ENCODE measurements around the gene MESP1. TPM values are rescaled to one million over a fixed set of nuclear protein-coding genes. Genes with fewer than 3 reads are reported as not detected.

The MESP1 gene
- total and polyA plus RNA-seq, 4 experiments from 2014 or later, result 0.53 to 1.2 (median 0.74) TPM

- H3K27me3 Mint-ChIP-seq, result peaks cover 13% of the 10 kb centered on the region in 2 donors
- POLR2A ChIA-PET (ENCODE audit: partially characterized antibody), result no interaction called here
- H3K27me3 ChIP-seq (ENCODE audit: insufficient read depth, low read length), result no peaks in the 10 kb centered on the region
- no peak for DNase-seq
- no peak overlapping the region for H3K4me3 Mint-ChIP-seq
- no peak overlapping the region for H3K4me3 ChIP-seq (ENCODE audit: low read length in 2 of 2)
- no peak overlapping the region for H3K27ac ChIP-seq (ENCODE audit: low read depth, low read length)
- H3K4me1 Mint-ChIP-seq, result peaks cover 0 to 7% (median 2%) of the 10 kb centered on the region in 4 donors
- intact Hi-C loops (cut with micrococcal nuclease), result no loop called here
- CTCF ChIA-PET (ENCODE audit: partially characterized antibody), result no interaction called here
- H3K36me3 ChIP-seq (ENCODE audit: insufficient read depth, low read length), result no peaks in the 10 kb centered on the region
- no peaks in the 10 kb centered on the region for H3K36me3 Mint-ChIP-seq
- H3K4me1 ChIP-seq (ENCODE audit: insufficient read depth, low read length), result no peaks in the 10 kb centered on the region
- H3K9me3 Mint-ChIP-seq, result peaks cover 0 to 2% (median 0%) of the 10 kb centered on the region in 8 donors
- no peaks in the 10 kb centered on the region for H3K9me3 ChIP-seq (ENCODE audit: control insufficient read depth in 1 of 2, low read length in 2 of 2)
- peak overlapping the region in 3 of 7 donors; percentile 12 to 57 (median 38) for H3K27ac Mint-ChIP-seq
Observed at GRCh38 chr15:89735773-89736172, 15.3 kb downstream of the MESP1 start.

DNA sequence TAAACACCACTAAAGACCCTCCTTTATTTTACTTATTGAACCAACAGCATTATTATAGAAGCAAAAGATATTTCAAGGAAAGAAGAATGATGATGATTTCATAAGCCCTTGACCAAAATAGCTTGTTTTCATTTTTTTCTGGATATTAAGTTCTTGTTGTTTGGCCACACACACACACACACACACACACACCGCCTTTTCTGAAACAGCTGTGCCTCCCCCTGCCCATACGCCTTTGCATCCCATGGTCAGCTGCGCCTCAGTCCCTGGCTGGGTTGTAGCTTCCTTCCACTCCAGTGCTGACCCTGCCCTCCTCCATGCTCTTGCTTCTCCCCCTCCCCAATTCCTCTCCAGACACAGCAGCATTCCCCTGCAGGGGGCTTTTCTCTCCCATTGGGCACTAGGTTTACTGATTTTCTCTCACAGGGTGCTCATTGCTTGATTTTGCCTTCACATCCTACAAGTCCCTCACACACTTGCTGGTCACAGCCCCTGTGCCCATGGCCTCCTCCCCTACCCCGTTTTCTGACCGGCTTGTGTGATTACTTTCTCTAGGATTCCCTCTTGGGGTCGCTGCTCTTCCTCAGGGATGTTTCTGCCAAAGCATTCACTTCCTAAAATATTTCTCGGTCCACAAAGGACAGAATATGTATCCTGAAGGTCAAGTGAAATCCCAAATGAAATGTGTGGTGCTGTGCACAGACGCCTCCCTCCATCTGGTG is 18.4 kb downstream of the MESP1 start:
- H3K36me3 Mint-ChIP-seq, result no peaks in the 10 kb centered on the region
- H3K9me3 Mint-ChIP-seq, result peaks cover 0 to 2% (median 0%) of the 10 kb centered on the region in 8 donors
- H3K36me3 ChIP-seq (ENCODE audit: insufficient read depth, low read length), result no peaks in the 10 kb centered on the region
- intact Hi-C loops (cut with micrococcal nuclease), result no loop called here
- H3K4me3 Mint-ChIP-seq, result no peak overlapping the region
- H3K27ac Mint-ChIP-seq, result no peak overlapping the region
- ChIA-PET POLR2A (ENCODE audit: partially characterized antibody) (no interaction called here), CTCF (ENCODE audit: partially characterized antibody) (interaction anchor here (1.3 to 2.3 kb wide), 4 partner anchors 8 to 144 kb away, joined by 4 to 7 read pairs (median 6); no protein-coding TSS in a partner anchor)
- no peaks in the 10 kb centered on the region for H3K9me3 ChIP-seq (ENCODE audit: control insufficient read depth in 1 of 2, low read length in 2 of 2)
- H3K27me3 Mint-ChIP-seq, result peaks cover 13% of the 10 kb centered on the region in 2 donors
- no peaks in the 10 kb centered on the region for H3K4me1 Mint-ChIP-seq
- H3K27ac ChIP-seq (ENCODE audit: low read depth, low read length), result no peak overlapping the region
- no peaks in the 10 kb centered on the region for H3K27me3 ChIP-seq (ENCODE audit: insufficient read depth, low read length)
- H3K4me3 ChIP-seq (ENCODE audit: low read length in 2 of 2), result no peak overlapping the region
- no peak for DNase-seq
- H3K4me1 ChIP-seq (ENCODE audit: insufficient read depth, low read length), result no peaks in the 10 kb centered on the region

DNA sequence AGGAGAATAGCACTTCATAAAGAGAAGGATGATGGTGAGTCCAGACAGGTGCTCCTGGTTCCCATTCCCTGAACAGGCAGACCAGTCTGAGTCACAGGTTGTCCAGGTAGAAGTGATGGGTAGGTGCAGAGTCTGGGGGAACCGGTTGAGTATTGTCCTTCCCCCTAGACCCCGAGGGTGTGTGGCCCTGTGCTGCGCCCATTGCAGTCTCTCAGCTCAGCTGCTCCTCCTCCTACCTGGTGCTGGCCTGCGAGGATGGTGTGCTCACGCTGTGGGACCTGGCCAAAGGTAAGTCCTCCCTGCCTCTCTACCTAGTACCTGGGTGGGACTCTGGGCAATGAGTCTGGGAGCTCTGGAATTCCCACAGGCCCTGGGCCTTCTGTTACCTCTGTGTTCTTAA is 19.8 kb downstream of the MESP1 start:
- CTCF ChIA-PET (ENCODE audit: partially characterized antibody), result interaction anchor here (2.2 to 2.3 kb wide), 2 partner anchors 9 to 146 kb away, joined by 5 to 7 read pairs; no protein-coding TSS in a partner anchor
- no peaks in the 10 kb centered on the region for H3K36me3 Mint-ChIP-seq
- Histone ChIP-seq H3K9me3 (ENCODE audit: control insufficient read depth in 1 of 2, low read length in 2 of 2) (no peaks in the 10 kb centered on the region), H3K27ac (ENCODE audit: low read depth, low read length) (no peak overlapping the region), H3K27me3 (ENCODE audit: insufficient read depth, low read length) (no peaks in the 10 kb centered on the region), H3K4me3 (ENCODE audit: low read length in 2 of 2) (no peak overlapping the region), H3K4me1 (ENCODE audit: insufficient read depth, low read length) (no peaks in the 10 kb centered on the region), H3K36me3 (ENCODE audit: insufficient read depth, low read length) (no peaks in the 10 kb centered on the region)
- H3K27ac Mint-ChIP-seq, result no peak overlapping the region
- H3K4me1 Mint-ChIP-seq, result no peaks in the 10 kb centered on the region
- POLR2A ChIA-PET (ENCODE audit: partially characterized antibody), result no interaction called here
- no peak overlapping the region for H3K4me3 Mint-ChIP-seq
- no peak for DNase-seq
- H3K9me3 Mint-ChIP-seq, result peaks cover 0 to 2% (median 0%) of the 10 kb centered on the region in 8 donors
- intact Hi-C loops (cut with micrococcal nuclease), result no loop called here
- peaks cover 10 to 14% of the 10 kb centered on the region in 2 donors for H3K27me3 Mint-ChIP-seq

DNA sequence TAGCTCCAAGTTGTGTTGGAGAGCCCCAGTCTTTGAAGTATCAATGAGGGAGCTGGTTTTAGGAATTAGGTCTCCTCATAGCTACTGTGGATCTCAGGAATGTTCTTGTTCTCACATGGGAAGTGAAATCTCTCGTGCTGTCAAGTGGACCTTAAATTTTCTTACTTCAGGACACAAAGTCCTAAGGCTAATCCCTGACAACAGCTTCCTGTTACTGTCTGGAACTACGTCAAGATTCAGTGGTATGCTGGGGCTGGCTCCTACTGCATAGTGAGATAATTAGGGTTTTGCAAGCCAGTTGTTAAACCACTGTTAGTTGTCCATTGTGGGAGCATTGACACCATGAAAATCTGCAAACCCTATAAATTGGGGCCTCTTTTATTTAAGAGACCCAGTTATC is 22.8 kb downstream of the MESP1 start:
- H3K4me3 Mint-ChIP-seq, result no peak overlapping the region
- no peaks in the 10 kb centered on the region for H3K4me1 Mint-ChIP-seq
- no peak for DNase-seq

GRCh38 chr15:89725064-89725463 is 26.0 kb downstream of the MESP1 start:
- no peak overlapping the region for H3K27ac Mint-ChIP-seq
- DNase-seq, result no peak
- intact Hi-C loops (cut with micrococcal nuclease), result no loop called here
- peaks cover 8 to 11% of the 10 kb centered on the region in 2 donors for H3K27me3 Mint-ChIP-seq
- Histone ChIP-seq H3K27me3 (ENCODE audit: insufficient read depth, low read length) (no peaks in the 10 kb centered on the region), H3K4me3 (ENCODE audit: low read length in 2 of 2) (no peak overlapping the region), H3K36me3 (ENCODE audit: insufficient read depth, low read length) (no peaks in the 10 kb centered on the region), H3K9me3 (ENCODE audit: control insufficient read depth in 1 of 2, low read length in 2 of 2) (no peaks in the 10 kb centered on the region), H3K4me1 (ENCODE audit: insufficient read depth, low read length) (no peaks in the 10 kb centered on the region), H3K27ac (ENCODE audit: low read depth, low read length) (no peak overlapping the region)
- no peaks in the 10 kb centered on the region for H3K4me1 Mint-ChIP-seq
- ChIA-PET CTCF (ENCODE audit: partially characterized antibody) (no interaction called here), POLR2A (ENCODE audit: partially characterized antibody) (no interaction called here)
- peaks cover 0 to 4% of the 10 kb centered on the region in 2 donors for H3K36me3 Mint-ChIP-seq
- H3K4me3 Mint-ChIP-seq, result no peak overlapping the region
- peaks cover 0 to 6% (median 4%) of the 10 kb centered on the region in 8 donors for H3K9me3 Mint-ChIP-seq

More for the DNA sequence above, 22.8 kb downstream of the MESP1 start:
- ChIA-PET CTCF (ENCODE audit: partially characterized antibody) (interaction anchor here (1.0 kb wide), 1 partner anchor 12 kb away, joined by 5 read pairs; no protein-coding TSS in a partner anchor), POLR2A (ENCODE audit: partially characterized antibody) (no interaction called here)
- Mint-ChIP-seq H3K9me3 (peaks cover 0 to 6% (median 4%) of the 10 kb centered on the region in 8 donors), H3K27me3 (peaks cover 8% of the 10 kb centered on the region in 2 donors), H3K36me3 (peaks cover 0 to 4% of the 10 kb centered on the region in 2 donors), H3K27ac (no peak overlapping the region)
- H3K36me3 ChIP-seq (ENCODE audit: insufficient read depth, low read length), result no peaks in the 10 kb centered on the region
- intact Hi-C loops (cut with micrococcal nuclease), result no loop called here
- no peaks in the 10 kb centered on the region for H3K27me3 ChIP-seq (ENCODE audit: insufficient read depth, low read length)
- H3K27ac ChIP-seq (ENCODE audit: low read depth, low read length), result no peak overlapping the region
- H3K4me1 ChIP-seq (ENCODE audit: insufficient read depth, low read length), result no peaks in the 10 kb centered on the region
- H3K9me3 ChIP-seq (ENCODE audit: control insufficient read depth in 1 of 2, low read length in 2 of 2), result no peaks in the 10 kb centered on the region
- H3K4me3 ChIP-seq (ENCODE audit: low read length in 2 of 2), result no peak overlapping the region

DNA sequence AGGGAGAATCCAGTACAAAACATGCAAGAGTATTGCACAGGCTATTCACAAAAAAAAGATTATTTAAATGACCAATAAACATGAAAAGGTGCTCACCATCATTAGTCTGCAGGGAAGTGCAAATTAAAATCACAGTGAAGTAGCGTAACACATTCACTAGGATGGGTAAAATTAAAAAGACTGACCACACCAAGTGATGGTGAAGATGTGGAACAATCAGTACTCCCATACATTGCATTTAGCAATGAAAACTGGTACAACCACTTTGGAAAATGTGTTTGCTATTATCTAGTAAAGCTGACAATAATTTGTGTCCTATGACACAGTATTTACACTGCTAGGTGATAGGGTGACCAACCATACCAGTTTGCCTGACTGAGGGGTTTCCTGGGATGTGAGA is 26.4 kb downstream of the MESP1 start:
- no peaks in the 10 kb centered on the region for H3K4me1 Mint-ChIP-seq
- no peak overlapping the region for H3K27ac Mint-ChIP-seq
- H3K36me3 ChIP-seq (ENCODE audit: insufficient read depth, low read length), result no peaks in the 10 kb centered on the region
- peaks cover 0 to 6% (median 4%) of the 10 kb centered on the region in 8 donors for H3K9me3 Mint-ChIP-seq
- ChIA-PET POLR2A (ENCODE audit: partially characterized antibody) (no interaction called here), CTCF (ENCODE audit: partially characterized antibody) (no interaction called here)
- DNase-seq, result no peak
- peaks cover 8 to 11% of the 10 kb centered on the region in 2 donors for H3K27me3 Mint-ChIP-seq
- no peak overlapping the region for H3K4me3 ChIP-seq (ENCODE audit: low read length in 2 of 2)
- H3K36me3 Mint-ChIP-seq, result peaks cover 0 to 4% of the 10 kb centered on the region in 2 donors
- no peaks in the 10 kb centered on the region for H3K9me3 ChIP-seq (ENCODE audit: control insufficient read depth in 1 of 2, low read length in 2 of 2)
- H3K4me3 Mint-ChIP-seq, result no peak overlapping the region
- intact Hi-C loops (cut with micrococcal nuclease), result no loop called here
- H3K4me1 ChIP-seq (ENCODE audit: insufficient read depth, low read length), result no peaks in the 10 kb centered on the region
- H3K27ac ChIP-seq (ENCODE audit: low read depth, low read length), result no peak overlapping the region
- H3K27me3 ChIP-seq (ENCODE audit: insufficient read depth, low read length), result no peaks in the 10 kb centered on the region

- no peaks in the 10 kb centered on the region for H3K4me1 Mint-ChIP-seq
- no peak for DNase-seq
- CTCF ChIA-PET (ENCODE audit: partially characterized antibody), result no interaction called here
- Histone ChIP-seq H3K4me3 (ENCODE audit: low read length in 2 of 2) (no peak overlapping the region), H3K9me3 (ENCODE audit: control insufficient read depth in 1 of 2, low read length in 2 of 2) (no peaks in the 10 kb centered on the region), H3K4me1 (ENCODE audit: insufficient read depth, low read length) (no peaks in the 10 kb centered on the region), H3K27me3 (ENCODE audit: insufficient read depth, low read length) (no peaks in the 10 kb centered on the region), H3K36me3 (ENCODE audit: insufficient read depth, low read length) (no peaks in the 10 kb centered on the region), H3K27ac (ENCODE audit: low read depth, low read length) (no peak overlapping the region)
- H3K9me3 Mint-ChIP-seq, result peaks cover 0 to 6% (median 4%) of the 10 kb centered on the region in 8 donors
- intact Hi-C loops (cut with micrococcal nuclease), result no loop called here
- H3K27me3 Mint-ChIP-seq, result peaks cover 10 to 11% of the 10 kb centered on the region in 2 donors
- peaks cover 0 to 4% of the 10 kb centered on the region in 2 donors for H3K36me3 Mint-ChIP-seq
- no peak overlapping the region for H3K4me3 Mint-ChIP-seq
- POLR2A ChIA-PET (ENCODE audit: partially characterized antibody), result no interaction called here
- H3K27ac Mint-ChIP-seq, result no peak overlapping the region
Observed at GRCh38 chr15:89723031-89723430, 28.0 kb downstream of the MESP1 start.

Data from CD4-positive, alpha-beta memory T cell (primary cell).